Measurements from ENCODE around the gene DNAJC28. TPM values are rescaled to one million over a fixed set of nuclear protein-coding genes. Genes with fewer than 3 reads are reported as not detected.

The DNAJC28 gene
- total RNA-seq, 2 donors from 2014 or later = 2.3 to 4.4 TPM

- TF ChIP-seq POLR2A (IDR thresholded peaks at IDR 0.05) (no peak), POLR2AphosphoS5 (IDR thresholded peaks at IDR 0.05) (no peak), CTCF (IDR thresholded peaks at IDR 0.05) (no peak)
- peaks cover 0 to 5% of the 10 kb centered on the region in 2 donors for H3K36me3 ChIP-seq
- WGBS = 92% methylated on average over 2 of the region's 2 CpGs
Measured at GRCh38 chr21:33537212-33537611, 45.7 kb upstream of the DNAJC28 start.

GRCh38 chr21:33531007-33531406 lies 39.5 kb upstream of the DNAJC28 start:
- 84% methylated on average over 3 of the region's 3 CpGs for WGBS
- H3K27ac ChIP-seq = no peak overlapping the region
- no peaks in the 10 kb centered on the region for H3K9me3 ChIP-seq
- TF ChIP-seq CTCF (IDR thresholded peaks at IDR 0.05) (no peak), POLR2A (IDR thresholded peaks at IDR 0.05) (no peak), POLR2AphosphoS5 (IDR thresholded peaks at IDR 0.05) (no peak)
- peaks cover 6 to 7% of the 10 kb centered on the region in 2 donors for H3K36me3 ChIP-seq
- DNase-seq (ENCODE audit: low spot score) = no peak
- no peaks in the 10 kb centered on the region for H3K27me3 ChIP-seq (replicated peaks; ENCODE audit: insufficient read depth)
- H3K4me1 ChIP-seq (replicated peaks) = no peaks in the 10 kb centered on the region
- no peak overlapping the region for H3K4me3 ChIP-seq
- intact Hi-C loops (cut with DNase I) = no loop called here

More at GRCh38 chr21:33537212-33537611, 45.7 kb upstream of the DNAJC28 start:
- Histone ChIP-seq H3K27ac (no peak overlapping the region), H3K9me3 (no peaks in the 10 kb centered on the region), H3K4me1 (replicated peaks) (no peaks in the 10 kb centered on the region), H3K27me3 (replicated peaks; ENCODE audit: insufficient read depth) (no peaks in the 10 kb centered on the region), H3K4me3 (no peak overlapping the region)
- no peak for DNase-seq (ENCODE audit: low spot score)
- intact Hi-C loops (cut with DNase I) = no loop called here

GRCh38 chr21:33522953-33523349 lies 31.4 kb upstream of the DNAJC28 start:
- Histone ChIP-seq H3K27ac (no peak overlapping the region), H3K4me3 (no peak overlapping the region), H3K36me3 (peaks cover 0 to 3% of the 10 kb centered on the region in 2 donors), H3K4me1 (replicated peaks) (no peaks in the 10 kb centered on the region), H3K9me3 (no peaks in the 10 kb centered on the region), H3K27me3 (replicated peaks; ENCODE audit: insufficient read depth) (no peaks in the 10 kb centered on the region)
- TF ChIP-seq POLR2A (IDR thresholded peaks at IDR 0.05) = no peak
- no peak for TF ChIP-seq CTCF (IDR thresholded peaks at IDR 0.05)
- no peak for DNase-seq (ENCODE audit: low spot score)
- intact Hi-C loops (cut with DNase I) = no loop called here
- WGBS = 91% methylated on average over 1 of the region's 1 CpG

GRCh38 chr21:33522297-33522952 lies 30.9 kb upstream of the DNAJC28 start:
- Histone ChIP-seq H3K9me3 (no peaks in the 10 kb centered on the region), H3K27me3 (replicated peaks; ENCODE audit: insufficient read depth) (no peaks in the 10 kb centered on the region), H3K27ac (no peak overlapping the region), H3K36me3 (no peaks in the 10 kb centered on the region), H3K4me1 (replicated peaks) (no peaks in the 10 kb centered on the region), H3K4me3 (no peak overlapping the region)
- 78% methylated on average over 5 of the region's 5 CpGs for WGBS
- no peak for TF ChIP-seq POLR2AphosphoS5 (IDR thresholded peaks at IDR 0.05)
- TF ChIP-seq POLR2A (IDR thresholded peaks at IDR 0.05) = no peak
- intact Hi-C loops (cut with DNase I) = no loop called here
- DNase-seq (ENCODE audit: low spot score) = no peak

- TF ChIP-seq POLR2AphosphoS5 (IDR thresholded peaks at IDR 0.05) (no peak), POLR2A (IDR thresholded peaks at IDR 0.05) (no peak), CTCF (IDR thresholded peaks at IDR 0.05) (no peak)
- Histone ChIP-seq H3K9me3 (no peaks in the 10 kb centered on the region), H3K4me3 (no peak overlapping the region), H3K4me1 (replicated peaks) (no peaks in the 10 kb centered on the region), H3K27ac (no peak overlapping the region), H3K36me3 (peaks cover 0 to 5% of the 10 kb centered on the region in 2 donors), H3K27me3 (replicated peaks; ENCODE audit: insufficient read depth) (no peaks in the 10 kb centered on the region)
- 91% methylated on average over 4 of the region's 4 CpGs for WGBS
- intact Hi-C loops (cut with DNase I) = no loop called here
- DNase-seq (ENCODE audit: low spot score) = no peak
Measured at GRCh38 chr21:33518899-33519298, 27.4 kb upstream of the DNAJC28 start.

Measured in prostate gland (tissue), 2 donors.